Loucy (cell line): ENCODE measurements around the gene AGXT2.

Source experiments
- H2AFZ ChIP-seq: fragments of 200-600 bp; sonication (generic); 2 replicates; pipeline ENCODE4 v1.6.0; 2016; ENCODE audit warnings: antibody characterized with exemption, mild to moderate bottlenecking, low read length, moderate library complexity
- H3F3A ChIP-seq: fragments of 200-600 bp; 2 replicates; pipeline ENCODE4 v1.6.0; 2016; ENCODE audit warnings: antibody characterized with exemption, low read depth, mild to moderate bottlenecking
- H3K27me3 ChIP-seq: fragments of 200-600 bp; sonication (generic); 2 replicates; pipeline ENCODE4 v1.6.1; 2014; ENCODE audit warnings: low read length, mild to moderate bottlenecking; ENCODE audit not compliant: insufficient read depth, poor library complexity, severe bottlenecking
- H3K36me3 ChIP-seq: fragments of 200-600 bp; sonication (generic); 2 replicates; pipeline ENCODE4 v1.6.1; 2016; ENCODE audit warnings: low read length; ENCODE audit not compliant: insufficient read depth
- H3K4me1 ChIP-seq: fragments of 200-600 bp; sonication (generic); 2 replicates; pipeline ENCODE4 v1.5.1; 2014; ENCODE audit warnings: low read length, mild to moderate bottlenecking; ENCODE audit not compliant: insufficient read depth, poor library complexity, severe bottlenecking
- H3K4me2 ChIP-seq: fragments of 200-600 bp; sonication (generic); 2 replicates; pipeline ENCODE4 v1.6.0; 2014; ENCODE audit warnings: antibody characterized with exemption, low read length, low read depth, mild to moderate bottlenecking; ENCODE audit not compliant: poor library complexity, severe bottlenecking
- H3K4me3 ChIP-seq: fragments of 200-600 bp; sonication (generic); 2 replicates; pipeline ENCODE4 v1.5.1; 2014; ENCODE audit warnings: low read length, mild to moderate bottlenecking, mixed read lengths; ENCODE audit not compliant: poor library complexity, severe bottlenecking
- H3K79me2 ChIP-seq: fragments of 200-600 bp; sonication (generic); 2 replicates; pipeline ENCODE4 v1.6.1; 2014; ENCODE audit warnings: low read length; ENCODE audit not compliant: insufficient read depth
- H3K9ac ChIP-seq: fragments of 200-600 bp; sonication (generic); 2 replicates; pipeline ENCODE4 v1.6.0; 2014; ENCODE audit warnings: mild to moderate bottlenecking, low read depth, low read length, moderate library complexity; ENCODE audit not compliant: poor library complexity, severe bottlenecking
- H3K9me2 ChIP-seq: fragments of 200-600 bp; sonication (generic); replicated peaks from 2 replicates; pipeline ENCODE4 v1.6.1; 2016; ENCODE audit warnings: low read depth, low read length, mixed read lengths
- H3K9me3 ChIP-seq: fragments of 200-600 bp; sonication (generic); 2 replicates; pipeline ENCODE4 v1.6.1; 2014; ENCODE audit warnings: mild to moderate bottlenecking, antibody characterized with exemption, low read length, low read depth; ENCODE audit not compliant: insufficient read depth
- H4K20me1 ChIP-seq: fragments of 200-600 bp; sonication (generic); 2 replicates; pipeline ENCODE4 v1.6.0; 2014; ENCODE audit warnings: antibody characterized with exemption, low read length, mild to moderate bottlenecking; ENCODE audit not compliant: insufficient read depth, poor library complexity, severe bottlenecking
- EZH2phosphoT487 ChIP-seq: fragments of 200-600 bp; IDR thresholded peaks from 2 replicates; pipeline ENCODE4 v1.6.1; 2018; ENCODE audit warnings: antibody characterized with exemption, mild to moderate bottlenecking, moderate library complexity, borderline replicate concordance
- TF ChIP-seq, protein P1 (sequence below): fragments of 200-600 bp; sonication (generic); conservative IDR thresholded peaks from 2 replicates; pipeline ENCODE4 v1.5.1; 2014; ENCODE audit warnings: mild to moderate bottlenecking, antibody characterized with exemption, low read length

AGXT2 gene, protein sequence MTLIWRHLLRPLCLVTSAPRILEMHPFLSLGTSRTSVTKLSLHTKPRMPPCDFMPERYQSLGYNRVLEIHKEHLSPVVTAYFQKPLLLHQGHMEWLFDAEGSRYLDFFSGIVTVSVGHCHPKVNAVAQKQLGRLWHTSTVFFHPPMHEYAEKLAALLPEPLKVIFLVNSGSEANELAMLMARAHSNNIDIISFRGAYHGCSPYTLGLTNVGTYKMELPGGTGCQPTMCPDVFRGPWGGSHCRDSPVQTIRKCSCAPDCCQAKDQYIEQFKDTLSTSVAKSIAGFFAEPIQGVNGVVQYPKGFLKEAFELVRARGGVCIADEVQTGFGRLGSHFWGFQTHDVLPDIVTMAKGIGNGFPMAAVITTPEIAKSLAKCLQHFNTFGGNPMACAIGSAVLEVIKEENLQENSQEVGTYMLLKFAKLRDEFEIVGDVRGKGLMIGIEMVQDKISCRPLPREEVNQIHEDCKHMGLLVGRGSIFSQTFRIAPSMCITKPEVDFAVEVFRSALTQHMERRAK

DNA sequence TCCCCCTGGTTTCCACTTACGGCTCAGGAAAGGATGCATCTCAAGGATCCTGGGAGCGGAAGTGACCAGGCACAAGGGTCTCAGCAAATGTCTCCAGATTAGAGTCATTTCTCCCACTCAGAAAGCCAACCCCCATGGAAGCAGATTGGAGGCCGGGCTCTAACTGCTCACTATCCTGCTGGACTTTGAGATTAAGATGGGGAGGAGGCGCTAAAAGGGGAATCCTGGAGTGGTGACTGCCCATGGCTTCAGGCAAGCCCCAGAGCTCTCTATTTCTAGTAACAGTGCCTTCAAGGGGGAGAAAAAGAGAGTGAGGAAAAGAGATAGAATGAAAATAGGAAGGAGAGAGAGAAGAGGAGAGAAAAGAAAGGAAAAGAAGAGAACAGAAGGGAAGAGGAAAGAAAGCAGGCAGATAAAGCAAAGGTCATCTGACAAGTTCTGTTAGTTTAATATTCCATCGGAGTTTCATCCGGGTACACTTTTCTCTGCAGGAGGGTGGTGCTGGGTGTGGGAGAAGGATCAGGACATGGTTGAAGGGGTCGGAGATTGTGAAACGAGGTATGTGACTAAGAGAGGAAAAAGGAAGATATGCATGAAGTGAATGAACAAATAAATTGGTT is at the start of gene AGXT2:
TSS of gene AGXT2 (minus strand) at position 165 of the 620 bp plus-strand sequence. CDS start at position 108, 57 bp downstream.
- Histone ChIP-seq H3K27me3 (no peaks in the 10 kb centered on the region), H2AFZ (no peak within 1 kb of the TSS), H3K9me2 (no peaks in the 10 kb centered on the region), H3F3A (no peaks in the 10 kb centered on the region), H3K36me3 (no peaks in the 10 kb centered on the region), H3K9ac (no peak within 1 kb of the TSS), H3K79me2 (no peaks in the 10 kb centered on the region), H3K4me1 (no peaks in the 10 kb centered on the region), H3K4me3 (no peak within 1 kb of the TSS), H3K9me3 (no peaks in the 10 kb centered on the region), H4K20me1 (no peaks in the 10 kb centered on the region), H3K4me2 (no peak within 1 kb of the TSS)
- TF ChIP-seq, protein P1, sequence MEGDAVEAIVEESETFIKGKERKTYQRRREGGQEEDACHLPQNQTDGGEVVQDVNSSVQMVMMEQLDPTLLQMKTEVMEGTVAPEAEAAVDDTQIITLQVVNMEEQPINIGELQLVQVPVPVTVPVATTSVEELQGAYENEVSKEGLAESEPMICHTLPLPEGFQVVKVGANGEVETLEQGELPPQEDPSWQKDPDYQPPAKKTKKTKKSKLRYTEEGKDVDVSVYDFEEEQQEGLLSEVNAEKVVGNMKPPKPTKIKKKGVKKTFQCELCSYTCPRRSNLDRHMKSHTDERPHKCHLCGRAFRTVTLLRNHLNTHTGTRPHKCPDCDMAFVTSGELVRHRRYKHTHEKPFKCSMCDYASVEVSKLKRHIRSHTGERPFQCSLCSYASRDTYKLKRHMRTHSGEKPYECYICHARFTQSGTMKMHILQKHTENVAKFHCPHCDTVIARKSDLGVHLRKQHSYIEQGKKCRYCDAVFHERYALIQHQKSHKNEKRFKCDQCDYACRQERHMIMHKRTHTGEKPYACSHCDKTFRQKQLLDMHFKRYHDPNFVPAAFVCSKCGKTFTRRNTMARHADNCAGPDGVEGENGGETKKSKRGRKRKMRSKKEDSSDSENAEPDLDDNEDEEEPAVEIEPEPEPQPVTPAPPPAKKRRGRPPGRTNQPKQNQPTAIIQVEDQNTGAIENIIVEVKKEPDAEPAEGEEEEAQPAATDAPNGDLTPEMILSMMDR: no peak
- no peak for TF ChIP-seq EZH2phosphoT487

DNA sequence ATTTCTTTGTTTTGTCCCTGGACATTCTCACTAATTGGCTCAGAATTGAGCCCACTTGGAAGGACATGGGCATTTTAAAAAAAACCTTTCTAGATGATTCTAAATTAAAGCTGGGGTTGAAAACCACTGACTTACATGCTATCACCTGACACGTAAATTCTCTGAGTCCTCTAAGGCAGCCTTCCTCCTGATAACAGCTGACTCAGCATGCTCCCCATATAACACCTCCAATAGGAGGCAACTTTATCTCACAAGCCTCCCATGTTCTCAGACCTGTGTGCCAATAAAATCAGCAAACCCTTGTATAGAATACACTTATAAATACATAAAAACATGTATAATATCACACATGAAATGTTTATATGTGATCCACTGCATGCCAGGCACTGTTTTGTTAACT is 49.2 kb upstream of the AGXT2 start:
- Histone ChIP-seq H3K79me2 (no peaks in the 10 kb centered on the region), H3K9ac (no peak overlapping the region), H3K4me3 (no peak overlapping the region), H3K9me2 (no peaks in the 10 kb centered on the region), H3F3A (no peaks in the 10 kb centered on the region), H3K4me2 (no peak overlapping the region), H4K20me1 (no peaks in the 10 kb centered on the region), H2AFZ (no peak overlapping the region), H3K4me1 (peaks cover 21% of the 10 kb centered on the region), H3K9me3 (no peaks in the 10 kb centered on the region), H3K36me3 (no peaks in the 10 kb centered on the region), H3K27me3 (no peaks in the 10 kb centered on the region)
- TF ChIP-seq EZH2phosphoT487: no peak
- TF ChIP-seq, protein P1: no peak

DNA sequence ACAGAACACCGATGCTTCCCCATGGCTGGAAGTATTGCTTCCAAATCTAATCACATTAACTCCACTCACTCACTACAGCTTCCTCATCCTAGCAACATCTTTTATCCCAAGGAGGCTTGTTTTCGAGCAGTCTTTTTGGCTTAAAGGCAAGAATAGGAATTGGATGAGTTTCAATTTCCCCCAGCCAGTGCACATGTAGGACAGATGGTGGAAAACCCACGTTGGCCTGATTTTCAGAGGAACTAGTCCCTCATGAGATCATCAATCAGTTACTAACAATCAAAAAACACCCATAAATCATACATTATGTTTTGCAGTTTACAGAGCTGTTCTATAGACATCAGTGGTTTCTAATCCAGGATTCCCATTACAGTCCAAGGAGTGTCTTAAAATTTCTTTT is 48.5 kb upstream of the AGXT2 start:
- H3F3A ChIP-seq: no peaks in the 10 kb centered on the region
- H3K79me2 ChIP-seq: no peaks in the 10 kb centered on the region
- no peak overlapping the region for H3K9ac ChIP-seq
- H2AFZ ChIP-seq: no peak overlapping the region
- no peak overlapping the region for H3K4me2 ChIP-seq
- H3K36me3 ChIP-seq: no peaks in the 10 kb centered on the region
- TF ChIP-seq, protein P1: no peak
- no peak for TF ChIP-seq EZH2phosphoT487
- H3K27me3 ChIP-seq: no peaks in the 10 kb centered on the region
- H3K9me3 ChIP-seq: no peaks in the 10 kb centered on the region
- peaks cover 28% of the 10 kb centered on the region for H3K4me1 ChIP-seq
- no peaks in the 10 kb centered on the region for H3K9me2 ChIP-seq
- no peak overlapping the region for H3K4me3 ChIP-seq
- H4K20me1 ChIP-seq: no peaks in the 10 kb centered on the region
